ENCODE data around the gene RUNX2.

GRCh38 chr6:45423824-45424450 is 95.8 kb downstream of the RUNX2 start:
- TF ChIP-seq CTCF (IDR thresholded peaks at IDR 0.05) = no peak
- no peak for TF ChIP-seq POLR2A (IDR thresholded peaks at IDR 0.05)

Measured in Peyer's patch (tissue), 4 donors.